ENCODE measurements around the gene GALNT2. TPM values are rescaled to one million over a fixed set of nuclear protein-coding genes. Genes with fewer than 3 reads are reported as not detected.
A peak's percentile ranks its signal among the peaks of the same experiment; 100 is the strongest.

GALNT2 gene
- polyA plus RNA-seq, 1 donor: 83.5 TPM

- DNase-seq: no peak
These were observed 69.7 kb downstream of the GALNT2 start for GRCh38 chr1:230136453-230137336.

GRCh38 chr1:230137337-230137815 lies 70.3 kb downstream of the GALNT2 start:
- no peak for DNase-seq

- DNase-seq: no peak
These were observed 71.7 kb downstream of the GALNT2 start for GRCh38 chr1:230138561-230139239.

- DNase-seq: no peak
These were observed 72.3 kb downstream of the GALNT2 start for GRCh38 chr1:230139315-230139714.

- DNase-seq: no peak
These were observed 72.7 kb downstream of the GALNT2 start for GRCh38 chr1:230139741-230140140.

DNA sequence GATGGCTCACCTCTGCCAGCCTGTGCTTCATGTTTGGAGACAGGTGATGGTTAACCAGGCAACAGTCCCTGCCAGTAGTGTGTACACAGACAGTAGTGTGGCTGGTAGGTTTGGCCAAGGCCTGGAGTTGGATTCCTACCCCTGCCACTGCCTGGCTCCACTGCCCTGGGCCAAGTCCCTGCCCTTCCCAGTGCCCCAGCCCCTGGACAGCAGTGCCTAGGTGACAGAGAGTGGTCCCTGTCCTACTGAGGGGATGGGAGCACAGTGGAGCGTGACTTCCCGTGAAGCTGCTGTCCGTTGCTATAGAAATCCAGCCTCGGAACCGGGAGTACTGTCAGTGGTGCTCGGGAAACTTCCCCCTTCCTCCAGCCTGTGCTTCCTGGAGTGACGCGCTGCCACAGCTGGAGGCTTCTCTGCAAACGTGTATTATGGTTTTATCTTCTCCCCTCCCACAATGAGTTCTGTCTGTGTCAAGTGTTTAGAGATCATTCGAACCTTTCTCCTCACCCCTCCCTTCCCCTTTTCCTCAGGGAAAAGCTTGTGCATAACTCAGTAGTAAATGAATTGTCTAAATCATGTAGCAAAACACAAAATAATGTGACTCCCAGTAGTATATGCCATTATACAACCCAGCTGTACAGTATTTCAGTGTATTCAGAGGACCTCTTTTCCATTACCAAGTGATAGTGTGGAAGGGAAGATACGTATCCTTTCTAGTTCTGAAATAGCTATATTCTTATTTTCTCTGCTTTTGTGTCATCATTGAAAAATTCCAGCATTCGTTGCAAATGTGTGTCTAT lies 73.4 kb downstream of the GALNT2 start:
- peak; percentile 58 for DNase-seq

- no peak for DNase-seq
These were observed 74.1 kb downstream of the GALNT2 start for GRCh38 chr1:230141021-230141648.

- DNase-seq: no peak
These were observed 75.0 kb downstream of the GALNT2 start for GRCh38 chr1:230141797-230142607.

DNA sequence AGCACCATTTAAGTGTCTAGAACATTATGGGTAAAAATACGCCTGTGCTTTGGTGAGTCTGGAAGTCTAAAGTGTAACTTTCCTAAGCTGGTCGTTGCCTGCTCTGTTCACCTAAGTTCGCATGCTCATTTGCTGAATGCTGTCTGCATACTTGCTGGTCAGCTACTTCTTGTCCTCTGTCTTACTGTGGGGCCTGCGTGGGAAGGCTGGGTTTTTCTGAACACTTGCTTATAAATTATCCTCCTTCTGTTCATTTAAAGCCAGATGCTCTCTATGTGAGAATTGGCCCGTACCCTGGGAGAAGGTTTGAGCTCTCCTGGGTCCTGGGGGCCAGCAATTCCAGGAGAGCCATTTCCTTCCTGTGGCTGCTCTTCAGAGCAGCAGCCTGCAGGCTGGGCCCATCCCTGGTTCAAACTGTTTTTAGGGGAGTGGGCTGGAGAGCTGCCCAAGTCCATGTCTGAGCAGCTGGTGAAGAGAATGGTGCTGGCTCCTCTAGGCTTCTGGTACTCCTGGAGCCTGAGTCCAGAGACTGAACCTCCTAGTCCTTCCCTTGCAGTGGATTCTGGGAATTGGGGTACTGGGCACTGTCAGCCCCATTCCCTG lies 75.7 kb downstream of the GALNT2 start:
- DNase-seq: peak; percentile 60

GRCh38 chr1:230143534-230143933 lies 76.5 kb downstream of the GALNT2 start:
- DNase-seq: no peak

- no peak for DNase-seq
These were observed 77.1 kb downstream of the GALNT2 start for GRCh38 chr1:230144010-230144614.

DNA sequence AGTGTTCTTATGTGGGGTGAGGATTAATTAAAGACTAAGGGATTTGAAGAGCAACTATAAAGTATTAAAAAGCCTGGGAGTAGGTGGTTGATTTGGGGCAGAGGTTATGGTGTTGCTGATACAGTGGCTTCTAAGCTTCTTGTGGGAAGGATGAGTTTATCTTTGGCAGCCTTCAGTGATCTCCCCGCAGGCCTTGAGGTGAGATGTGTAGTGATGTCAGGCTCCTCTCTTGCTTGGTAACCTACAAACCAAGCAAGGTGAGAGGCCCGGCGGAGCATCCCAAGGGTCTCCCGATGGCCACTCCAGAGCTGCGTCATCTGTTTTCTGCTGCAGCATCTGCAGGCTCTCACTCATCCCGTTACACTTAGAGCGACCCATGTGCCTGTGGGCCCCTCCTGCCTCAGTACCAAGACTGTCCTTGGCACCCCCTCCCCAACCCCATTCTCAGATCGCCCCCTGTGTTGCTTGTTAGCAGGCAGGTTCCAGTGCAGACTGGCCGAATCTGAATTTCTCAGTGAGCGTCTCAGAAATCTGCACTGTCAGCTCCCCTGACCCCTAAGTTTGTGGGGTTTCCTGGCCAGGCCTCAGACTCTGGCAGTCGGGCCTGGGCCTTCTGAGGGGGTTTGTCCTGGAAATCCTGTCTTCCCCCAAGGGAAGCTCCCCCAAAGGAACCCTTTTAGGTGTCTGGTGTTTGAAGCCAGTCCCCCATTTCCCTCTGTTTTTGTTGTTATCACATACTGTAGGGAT lies 77.9 kb downstream of the GALNT2 start:
- DNase-seq: no peak

GRCh38 chr1:230145505-230145899 lies 78.5 kb downstream of the GALNT2 start:
- no peak for DNase-seq

DNA sequence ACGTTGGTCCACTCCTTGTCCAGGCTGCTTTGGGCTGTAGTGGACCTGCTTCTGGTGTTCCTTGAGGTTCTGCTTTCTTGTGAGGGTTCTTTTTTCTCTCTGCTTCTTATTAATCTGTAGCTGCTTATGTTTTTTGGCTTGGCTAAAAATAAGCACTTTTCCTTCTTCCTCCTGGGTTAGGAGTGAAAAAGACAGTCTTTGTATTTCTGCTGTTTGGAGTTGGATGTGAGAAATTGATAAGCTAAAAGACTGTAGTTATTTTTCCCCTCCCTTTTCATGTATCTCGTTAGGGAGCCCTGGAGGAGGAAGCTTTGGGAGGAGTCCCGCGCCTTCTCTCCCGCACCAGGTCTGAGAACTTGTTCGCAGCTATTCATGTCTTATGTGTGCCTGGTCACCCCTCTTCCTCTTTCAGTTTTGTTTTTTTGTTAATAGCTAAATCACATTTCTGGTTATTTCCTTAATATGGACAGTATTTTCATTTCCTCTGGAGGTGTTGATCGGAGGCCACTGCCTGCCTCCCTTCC lies 79.0 kb downstream of the GALNT2 start:
- DNase-seq: no peak

- no peak for DNase-seq
These were observed 79.7 kb downstream of the GALNT2 start for GRCh38 chr1:230146709-230147108.

DNA sequence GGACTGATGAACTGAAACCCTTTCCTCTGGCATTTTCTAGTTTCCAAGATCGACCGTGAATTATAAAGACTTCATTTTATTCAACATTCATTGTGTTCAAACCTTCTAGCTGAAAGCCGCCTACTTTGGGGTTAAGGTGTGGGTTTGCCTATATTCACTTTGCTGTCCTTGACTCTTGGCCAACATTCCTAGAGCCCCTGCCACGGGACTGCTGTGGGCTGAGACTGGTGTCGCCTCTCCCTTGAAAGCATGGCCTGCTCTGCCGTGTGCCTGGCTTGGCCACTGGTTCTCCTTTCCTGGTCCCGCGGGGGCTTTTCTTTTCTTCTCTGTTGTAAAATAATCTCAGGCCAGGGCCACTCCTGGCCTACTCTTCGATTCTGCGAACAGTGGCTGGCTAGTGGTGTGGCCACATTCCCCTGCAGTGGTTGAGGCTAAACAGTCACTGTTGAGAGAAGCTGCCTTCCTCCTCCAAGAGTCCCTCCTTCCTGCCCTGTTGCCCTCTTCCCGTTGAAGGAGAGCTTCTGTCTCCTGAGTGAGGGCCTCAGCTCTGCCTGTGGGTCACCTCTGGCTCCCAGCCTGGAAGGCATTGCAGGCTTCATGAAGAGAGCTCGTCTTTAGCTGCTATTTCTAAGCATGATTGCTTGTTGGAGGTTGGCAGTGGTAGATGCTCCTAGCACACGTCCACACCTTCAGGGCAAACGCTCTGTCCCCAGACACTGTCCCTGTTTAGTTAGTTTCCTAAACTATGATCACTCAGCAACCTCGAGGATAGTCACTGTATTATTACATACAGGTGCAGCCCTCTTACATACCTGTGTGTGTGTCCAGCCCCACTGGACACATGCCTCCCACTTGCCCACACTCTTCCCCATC lies 80.5 kb downstream of the GALNT2 start:
- no peak for DNase-seq

DNA sequence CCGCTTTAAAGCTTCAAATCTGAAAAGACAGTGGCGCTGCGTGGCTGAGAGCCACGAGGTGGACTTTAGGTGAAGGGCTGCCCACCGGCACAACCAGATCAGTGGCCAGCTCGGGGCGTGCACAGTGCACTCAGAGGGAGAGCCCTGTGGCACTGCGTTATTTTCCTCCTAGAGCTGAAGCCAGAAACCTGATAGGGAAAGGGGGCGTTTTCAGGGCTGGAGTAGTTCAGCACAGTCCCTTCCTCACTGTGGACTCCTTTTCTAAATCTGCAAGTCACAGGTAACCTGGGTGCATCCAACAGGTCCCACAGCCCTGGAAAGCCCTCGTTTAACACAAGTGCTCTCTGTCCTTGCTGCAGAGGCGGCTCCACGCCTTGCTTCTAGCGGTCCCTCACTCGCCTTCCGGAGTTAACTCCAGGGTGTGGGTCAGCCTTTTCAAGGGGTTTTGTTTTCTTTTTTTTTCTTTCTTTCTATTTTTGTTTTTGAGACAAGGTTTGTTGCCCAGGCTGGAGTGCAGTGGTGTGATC lies 81.2 kb downstream of the GALNT2 start:
- no peak for DNase-seq

DNA sequence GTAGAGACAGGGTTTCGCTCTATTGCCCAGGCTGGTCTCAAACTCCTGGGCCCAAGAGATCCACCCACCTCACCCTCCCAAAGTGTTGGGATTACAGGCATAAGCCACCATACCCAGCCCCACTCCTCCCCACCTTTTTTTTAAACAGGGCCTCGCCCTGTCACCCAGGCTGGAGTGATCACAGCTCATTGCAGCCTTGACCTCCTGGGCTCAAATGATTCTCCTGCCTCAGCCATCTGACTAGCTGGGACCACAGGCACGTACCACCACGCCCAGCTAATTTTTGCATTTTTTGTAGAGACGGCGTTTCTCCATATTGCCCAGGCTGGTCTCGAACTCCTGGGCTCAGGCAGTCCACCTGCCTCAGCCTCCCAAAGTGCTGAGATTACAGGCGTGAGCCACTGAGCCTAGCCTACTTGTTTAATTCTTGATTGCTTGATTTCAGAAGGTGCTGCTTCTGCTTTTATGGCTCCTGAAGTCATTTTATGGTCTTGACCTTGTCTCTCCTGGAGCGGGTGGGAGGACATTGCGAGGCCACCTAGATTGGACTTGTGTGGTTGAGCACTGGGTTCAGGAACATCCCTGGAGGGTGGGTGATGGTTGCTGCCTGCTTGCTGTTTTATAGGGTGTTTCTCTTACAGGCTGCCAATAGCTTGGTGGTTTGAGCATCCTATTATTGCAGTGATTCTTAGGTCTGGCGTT lies 81.9 kb downstream of the GALNT2 start:
- DNase-seq: no peak
